HEK293 (cell line): ENCODE results near the gene FSHR.

Experiments
- CTCF ChIA-PET: fragments of 350-600 bp; formaldehyde crosslinking; extraction: SDS; loops from one replicate; lab custom pipeline; 2021; ENCODE audit warnings: antibody characterized with exemption; lab: Yijun Ruan, JAX
- POLR2A ChIA-PET: fragments of 300-600 bp; formaldehyde crosslinking; extraction: SDS; loops from one replicate; lab custom pipeline; 2020; ENCODE audit warnings: antibody characterized with exemption, inconsistent platforms; lab: Yijun Ruan, JAX
- H3K27ac ChIP-seq: fragments of 200-500 bp; sonication (Bioruptor generic); 2 replicates; pipeline ENCODE4 v1.5.1; 2014; ENCODE audit warnings: low read depth, low read length, control low read depth, inconsistent platforms; ENCODE audit errors: extremely low read depth
- H3K36me3 ChIP-seq, 2 experiments: fragments of 200-500 bp in 1 of 2; sonication (Bioruptor generic) in 1 of 2; 1 replicate in 1 of 2; 2 replicates in 1 of 2; pipeline ENCODE4 v1.5.1; 2014 to 2017; ENCODE audit warnings: inconsistent platforms in 2 of 2, low read length in 2 of 2; ENCODE audit not compliant: control insufficient read depth in 2 of 2, insufficient read depth in 1 of 2
- H3K4me1 ChIP-seq: fragments of 200-500 bp; sonication (Bioruptor generic); 2 replicates; pipeline ENCODE4 v1.5.1; 2014; ENCODE audit warnings: mild to moderate bottlenecking, low read length, inconsistent platforms; ENCODE audit not compliant: control insufficient read depth, insufficient read depth
- H3K4me3 ChIP-seq: 2 replicates; pipeline ENCODE4 v1.5.1; 2011; ENCODE audit warnings: low read depth, mild to moderate bottlenecking, control low read depth, low read length, moderate library complexity
- H3K9me3 ChIP-seq: fragments of 200-500 bp; sonication (Bioruptor generic); 2 replicates; pipeline ENCODE4 v1.5.1; 2014; ENCODE audit warnings: low read depth, low read length, inconsistent platforms; ENCODE audit not compliant: control insufficient read depth, insufficient read depth
- FEZF1 ChIP-seq: fragments of 450-650 bp; formaldehyde crosslinking; IDR thresholded peaks from 2 replicates; pipeline ENCODE4 v1.5.1; 2016; ENCODE audit warnings: missing biosample characterization, missing genetic modification characterization
- GFI1B ChIP-seq: fragments of 450-650 bp; formaldehyde crosslinking; IDR thresholded peaks from 2 replicates; pipeline ENCODE4 v1.5.1; 2016; ENCODE audit warnings: missing biosample characterization, missing genetic modification characterization
- PRDM1 ChIP-seq: fragments of 450-650 bp; formaldehyde crosslinking; IDR thresholded peaks from 2 replicates; pipeline ENCODE4; 2016; ENCODE audit warnings: missing biosample characterization, missing genetic modification characterization
- ZBTB48 ChIP-seq: fragments of 450-650 bp; formaldehyde crosslinking; IDR thresholded peaks from 2 replicates; pipeline ENCODE4 v1.5.1; 2016; ENCODE audit warnings: missing biosample characterization, missing genetic modification characterization
- ZBTB8A ChIP-seq: fragments of 450-650 bp; formaldehyde crosslinking; IDR thresholded peaks from 2 replicates; pipeline ENCODE4 v1.5.1; 2016; ENCODE audit warnings: missing biosample characterization, missing genetic modification characterization
- ZIC2 ChIP-seq: fragments of 450-650 bp; formaldehyde crosslinking; IDR thresholded peaks from 2 replicates; pipeline ENCODE4 v1.5.1; 2016; ENCODE audit warnings: missing biosample characterization, missing genetic modification characterization
- ZNF121 ChIP-seq: fragments of 450-650 bp; formaldehyde crosslinking; IDR thresholded peaks from 2 replicates; pipeline ENCODE4 v1.5.1; 2016; ENCODE audit warnings: missing biosample characterization, missing genetic modification characterization
- ZNF155 ChIP-seq: fragments of 450-650 bp; formaldehyde crosslinking; IDR thresholded peaks from 2 replicates; pipeline ENCODE4 v1.5.1; 2016; ENCODE audit warnings: missing biosample characterization, missing genetic modification characterization
- ZNF24 ChIP-seq: fragments of 450-650 bp; formaldehyde crosslinking; IDR thresholded peaks from 2 replicates; pipeline ENCODE4 v1.5.1; 2016; ENCODE audit warnings: missing biosample characterization, missing genetic modification characterization
- ZNF266 ChIP-seq: fragments of 450-650 bp; formaldehyde crosslinking; IDR thresholded peaks from 2 replicates; pipeline ENCODE4 v1.5.1; 2016; ENCODE audit warnings: missing biosample characterization, missing genetic modification characterization, low read depth
- ZNF302 ChIP-seq: fragments of 450-650 bp; formaldehyde crosslinking; IDR thresholded peaks from 2 replicates; pipeline ENCODE4 v1.5.1; 2016; ENCODE audit warnings: missing biosample characterization, missing genetic modification characterization, low read depth
- ZNF354C ChIP-seq: fragments of 450-650 bp; formaldehyde crosslinking; IDR thresholded peaks from 2 replicates; pipeline ENCODE4 v1.5.1; 2016; ENCODE audit warnings: missing biosample characterization, missing genetic modification characterization, low read depth, borderline replicate concordance
- ZNF426 ChIP-seq: fragments of 450-650 bp; formaldehyde crosslinking; IDR thresholded peaks from 2 replicates; pipeline ENCODE4 v1.5.1; 2017; ENCODE audit warnings: missing biosample characterization, missing genetic modification characterization, mild to moderate bottlenecking, inconsistent platforms, moderate library complexity
- ZNF501 ChIP-seq: fragments of 450-650 bp; formaldehyde crosslinking; IDR thresholded peaks from 2 replicates; pipeline ENCODE4 v1.5.1; 2016; ENCODE audit warnings: missing biosample characterization, missing genetic modification characterization
- ZNF529 ChIP-seq: fragments of 450-650 bp; formaldehyde crosslinking; IDR thresholded peaks from 2 replicates; pipeline ENCODE4 v1.5.1; 2017; ENCODE audit warnings: missing genetic modification characterization, missing biosample characterization; ENCODE audit not compliant: insufficient replicate concordance
- ZNF660 ChIP-seq: fragments of 450-650 bp; IDR thresholded peaks from 2 replicates; pipeline ENCODE4 v1.5.1; 2018; ENCODE audit warnings: missing biosample characterization, mild to moderate bottlenecking, missing genetic modification characterization
- ZNF791 ChIP-seq: fragments of 450-650 bp; formaldehyde crosslinking; IDR thresholded peaks from 2 replicates; pipeline ENCODE4 v1.5.1; 2016; ENCODE audit warnings: missing biosample characterization, missing genetic modification characterization
- TF ChIP-seq, protein P1 (sequence below): fragments of 450-650 bp; formaldehyde crosslinking; IDR thresholded peaks from 2 replicates; pipeline ENCODE4 v1.5.1; 2016; ENCODE audit warnings: missing biosample characterization, missing genetic modification characterization
- TF ChIP-seq, protein P2 (sequence below): fragments of 450-650 bp; IDR thresholded peaks from 2 replicates; pipeline ENCODE4 v1.5.1; 2018; ENCODE audit warnings: missing biosample characterization, mild to moderate bottlenecking, missing genetic modification characterization
- TF ChIP-seq, protein P3 (sequence below): fragments of 450-650 bp; formaldehyde crosslinking; IDR thresholded peaks from 2 replicates; pipeline ENCODE4 v1.5.1; 2017; ENCODE audit warnings: missing biosample characterization, missing genetic modification characterization
- TF ChIP-seq, protein P4 (sequence below): fragments of 450-650 bp; formaldehyde crosslinking; IDR thresholded peaks from 2 replicates; pipeline ENCODE4 v1.5.1; 2016; ENCODE audit warnings: missing biosample characterization, missing genetic modification characterization
- TF ChIP-seq, protein P5 (sequence below): fragments of 450-650 bp; formaldehyde crosslinking; IDR thresholded peaks from 2 replicates; pipeline ENCODE4 v1.5.1; 2016; ENCODE audit warnings: missing biosample characterization, missing genetic modification characterization

FSHR gene

DNA sequence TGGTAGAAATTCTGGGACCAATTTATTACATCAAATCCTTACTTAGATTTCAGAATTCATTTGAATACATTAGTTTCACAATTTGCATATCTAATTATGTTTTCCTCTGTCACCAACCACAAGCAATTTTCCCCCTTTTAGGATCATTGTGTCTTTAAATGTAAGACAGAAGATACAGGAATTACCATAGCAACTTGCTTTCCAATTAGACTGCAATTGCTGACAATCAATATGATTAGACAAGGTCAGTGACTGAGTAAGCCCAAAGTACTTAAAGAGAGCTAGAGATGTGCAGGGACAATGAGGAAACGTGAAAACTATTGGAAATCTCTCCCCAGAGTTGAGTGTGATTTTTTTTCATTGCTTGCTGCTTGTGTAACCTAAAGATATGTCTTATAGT is 121.4 kb downstream of the FSHR start (continued):
- TF ChIP-seq, protein P1, sequence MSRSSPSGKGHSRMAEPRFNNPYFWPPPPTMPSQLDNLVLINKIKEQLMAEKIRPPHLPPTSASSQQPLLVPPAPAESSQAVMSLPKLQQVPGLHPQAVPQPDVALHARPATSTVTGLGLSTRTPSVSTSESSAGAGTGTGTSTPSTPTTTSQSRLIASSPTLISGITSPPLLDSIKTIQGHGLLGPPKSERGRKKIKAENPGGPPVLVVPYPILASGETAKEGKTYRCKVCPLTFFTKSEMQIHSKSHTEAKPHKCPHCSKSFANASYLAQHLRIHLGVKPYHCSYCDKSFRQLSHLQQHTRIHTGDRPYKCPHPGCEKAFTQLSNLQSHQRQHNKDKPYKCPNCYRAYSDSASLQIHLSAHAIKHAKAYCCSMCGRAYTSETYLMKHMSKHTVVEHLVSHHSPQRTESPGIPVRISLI: no peak
- TF ChIP-seq ZNF354C (tag by site-specific recombination) (no peak), ZNF426 (tag by site-specific recombination) (no peak), FEZF1 (tag by site-specific recombination) (no peak), ZNF302 (tag by site-specific recombination) (no peak), ZNF660 (tag by site-specific recombination) (no peak), ZBTB8A (tag by site-specific recombination) (no peak), ZNF121 (tag by site-specific recombination) (no peak)

DNA sequence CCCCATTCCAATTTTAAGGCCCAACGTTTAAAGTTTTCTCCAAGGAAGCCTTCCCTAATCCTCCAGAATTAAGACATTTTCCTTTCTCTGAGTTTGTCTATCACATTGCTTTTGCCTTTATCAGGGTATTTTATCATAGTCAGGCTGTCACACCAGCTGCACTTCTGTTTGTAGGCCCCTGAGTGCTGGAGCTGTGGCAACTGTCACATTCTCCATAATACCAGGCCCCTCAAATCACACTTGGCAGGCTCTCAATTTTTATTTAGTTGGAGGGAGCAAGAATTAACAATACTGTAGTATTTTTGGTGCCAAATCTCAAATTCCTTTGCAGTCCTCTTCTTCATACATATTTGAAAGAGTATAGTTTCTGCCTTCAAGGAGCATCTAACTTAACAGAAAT is 122.2 kb downstream of the FSHR start:
- H3K4me1 ChIP-seq: no peaks in the 10 kb centered on the region
- CTCF ChIA-PET: no interaction called here
- H3K27ac ChIP-seq: no peak overlapping the region
- no peak for TF ChIP-seq ZNF24
- TF ChIP-seq, protein P2, sequence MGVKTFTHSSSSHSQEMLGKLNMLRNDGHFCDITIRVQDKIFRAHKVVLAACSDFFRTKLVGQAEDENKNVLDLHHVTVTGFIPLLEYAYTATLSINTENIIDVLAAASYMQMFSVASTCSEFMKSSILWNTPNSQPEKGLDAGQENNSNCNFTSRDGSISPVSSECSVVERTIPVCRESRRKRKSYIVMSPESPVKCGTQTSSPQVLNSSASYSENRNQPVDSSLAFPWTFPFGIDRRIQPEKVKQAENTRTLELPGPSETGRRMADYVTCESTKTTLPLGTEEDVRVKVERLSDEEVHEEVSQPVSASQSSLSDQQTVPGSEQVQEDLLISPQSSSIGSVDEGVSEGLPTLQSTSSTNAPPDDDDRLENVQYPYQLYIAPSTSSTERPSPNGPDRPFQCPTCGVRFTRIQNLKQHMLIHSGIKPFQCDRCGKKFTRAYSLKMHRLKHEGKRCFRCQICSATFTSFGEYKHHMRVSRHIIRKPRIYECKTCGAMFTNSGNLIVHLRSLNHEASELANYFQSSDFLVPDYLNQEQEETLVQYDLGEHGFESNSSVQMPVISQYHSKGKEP (tag by site-specific recombination): no peak
- TF ChIP-seq, protein P3, sequence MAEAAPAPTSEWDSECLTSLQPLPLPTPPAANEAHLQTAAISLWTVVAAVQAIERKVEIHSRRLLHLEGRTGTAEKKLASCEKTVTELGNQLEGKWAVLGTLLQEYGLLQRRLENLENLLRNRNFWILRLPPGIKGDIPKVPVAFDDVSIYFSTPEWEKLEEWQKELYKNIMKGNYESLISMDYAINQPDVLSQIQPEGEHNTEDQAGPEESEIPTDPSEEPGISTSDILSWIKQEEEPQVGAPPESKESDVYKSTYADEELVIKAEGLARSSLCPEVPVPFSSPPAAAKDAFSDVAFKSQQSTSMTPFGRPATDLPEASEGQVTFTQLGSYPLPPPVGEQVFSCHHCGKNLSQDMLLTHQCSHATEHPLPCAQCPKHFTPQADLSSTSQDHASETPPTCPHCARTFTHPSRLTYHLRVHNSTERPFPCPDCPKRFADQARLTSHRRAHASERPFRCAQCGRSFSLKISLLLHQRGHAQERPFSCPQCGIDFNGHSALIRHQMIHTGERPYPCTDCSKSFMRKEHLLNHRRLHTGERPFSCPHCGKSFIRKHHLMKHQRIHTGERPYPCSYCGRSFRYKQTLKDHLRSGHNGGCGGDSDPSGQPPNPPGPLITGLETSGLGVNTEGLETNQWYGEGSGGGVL (tag by site-specific recombination): no peak
- no peak for TF ChIP-seq ZNF155 (tag by site-specific recombination)
- TF ChIP-seq GFI1B (tag by site-specific recombination): no peak
- no peak for TF ChIP-seq ZNF660 (tag by site-specific recombination)
- TF ChIP-seq, protein P4, sequence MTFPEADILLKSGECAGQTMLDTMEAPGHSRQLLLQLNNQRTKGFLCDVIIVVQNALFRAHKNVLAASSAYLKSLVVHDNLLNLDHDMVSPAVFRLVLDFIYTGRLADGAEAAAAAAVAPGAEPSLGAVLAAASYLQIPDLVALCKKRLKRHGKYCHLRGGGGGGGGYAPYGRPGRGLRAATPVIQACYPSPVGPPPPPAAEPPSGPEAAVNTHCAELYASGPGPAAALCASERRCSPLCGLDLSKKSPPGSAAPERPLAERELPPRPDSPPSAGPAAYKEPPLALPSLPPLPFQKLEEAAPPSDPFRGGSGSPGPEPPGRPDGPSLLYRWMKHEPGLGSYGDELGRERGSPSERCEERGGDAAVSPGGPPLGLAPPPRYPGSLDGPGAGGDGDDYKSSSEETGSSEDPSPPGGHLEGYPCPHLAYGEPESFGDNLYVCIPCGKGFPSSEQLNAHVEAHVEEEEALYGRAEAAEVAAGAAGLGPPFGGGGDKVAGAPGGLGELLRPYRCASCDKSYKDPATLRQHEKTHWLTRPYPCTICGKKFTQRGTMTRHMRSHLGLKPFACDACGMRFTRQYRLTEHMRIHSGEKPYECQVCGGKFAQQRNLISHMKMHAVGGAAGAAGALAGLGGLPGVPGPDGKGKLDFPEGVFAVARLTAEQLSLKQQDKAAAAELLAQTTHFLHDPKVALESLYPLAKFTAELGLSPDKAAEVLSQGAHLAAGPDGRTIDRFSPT: no peak
- no peak for TF ChIP-seq ZNF791 (tag by site-specific recombination)
- TF ChIP-seq PRDM1 (tag by site-specific recombination): no peak
- TF ChIP-seq ZBTB48 (tag by site-specific recombination): no peak
- TF ChIP-seq ZNF501 (tag by site-specific recombination): no peak
- TF ChIP-seq, all 188 proteins: peak for 0
- POLR2A ChIA-PET: no interaction called here
- no peaks in the 10 kb centered on the region for H3K9me3 ChIP-seq
- H3K36me3 ChIP-seq: no peaks in the 10 kb centered on the region
- H3K4me3 ChIP-seq: no peak overlapping the region

DNA sequence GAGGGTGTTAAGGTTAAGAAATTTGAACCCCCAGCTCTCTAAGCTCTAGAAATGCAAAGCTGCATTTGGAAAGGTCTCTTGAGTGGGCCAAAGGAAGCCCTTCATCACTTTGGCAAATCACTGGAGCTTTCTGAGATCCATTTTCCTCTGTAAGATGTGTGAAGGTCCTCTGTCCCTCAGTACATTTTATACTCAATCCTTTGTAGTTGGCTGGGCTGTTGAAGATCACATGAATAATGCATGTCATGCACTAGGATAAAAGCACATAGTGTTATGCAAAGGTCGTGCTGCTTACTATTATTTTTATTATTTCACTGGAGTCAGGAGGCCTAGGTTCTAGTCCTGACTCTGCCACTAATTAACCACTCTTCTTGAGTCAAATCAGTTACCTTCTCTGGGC is 124.9 kb downstream of the FSHR start:
- TF ChIP-seq, protein P3 (tag by site-specific recombination): no peak
- TF ChIP-seq ZNF529 (no peak), ZIC2 (tag by site-specific recombination) (no peak), ZNF266 (tag by site-specific recombination) (no peak), ZNF155 (tag by site-specific recombination) (no peak)
- TF ChIP-seq, protein P5, sequence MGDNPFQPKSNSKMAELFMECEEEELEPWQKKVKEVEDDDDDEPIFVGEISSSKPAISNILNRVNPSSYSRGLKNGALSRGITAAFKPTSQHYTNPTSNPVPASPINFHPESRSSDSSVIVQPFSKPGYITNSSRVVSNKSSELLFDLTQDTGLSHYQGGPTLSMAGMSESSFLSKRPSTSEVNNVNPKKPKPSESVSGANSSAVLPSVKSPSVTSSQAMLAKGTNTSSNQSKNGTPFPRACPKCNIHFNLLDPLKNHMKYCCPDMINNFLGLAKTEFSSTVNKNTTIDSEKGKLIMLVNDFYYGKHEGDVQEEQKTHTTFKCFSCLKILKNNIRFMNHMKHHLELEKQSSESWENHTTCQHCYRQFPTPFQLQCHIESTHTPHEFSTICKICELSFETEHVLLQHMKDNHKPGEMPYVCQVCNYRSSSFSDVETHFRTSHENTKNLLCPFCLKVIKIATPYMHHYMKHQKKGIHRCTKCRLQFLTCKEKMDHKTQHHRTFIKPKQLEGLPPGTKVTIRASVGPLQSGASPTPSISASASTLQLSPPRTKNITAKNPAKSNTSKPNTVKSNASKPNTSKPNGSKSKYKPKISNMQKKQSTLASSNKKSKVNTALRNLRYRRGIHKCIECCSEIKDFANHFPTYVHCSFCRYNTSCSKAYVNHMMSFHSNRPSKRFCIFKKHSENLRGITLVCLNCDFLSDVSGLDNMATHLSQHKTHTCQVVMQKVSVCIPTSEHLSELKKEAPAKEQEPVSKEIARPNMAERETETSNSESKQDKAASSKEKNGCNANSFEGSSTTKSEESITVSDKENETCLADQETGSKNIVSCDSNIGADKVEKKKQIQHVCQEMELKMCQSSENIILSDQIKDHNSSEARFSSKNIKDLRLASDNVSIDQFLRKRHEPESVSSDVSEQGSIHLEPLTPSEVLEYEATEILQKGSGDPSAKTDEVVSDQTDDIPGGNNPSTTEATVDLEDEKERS (tag by site-specific recombination): no peak
- no peaks in the 10 kb centered on the region for H3K9me3 ChIP-seq
- no peaks in the 10 kb centered on the region for H3K36me3 ChIP-seq
- no peak overlapping the region for H3K4me3 ChIP-seq
- CTCF ChIA-PET: no interaction called here
- POLR2A ChIA-PET: no interaction called here
- no peaks in the 10 kb centered on the region for H3K4me1 ChIP-seq
- no peak overlapping the region for H3K27ac ChIP-seq
